NCI-H345 treated with DMSO at 0.1 percent for 48 hours (cell line): Measurements from ENCODE around the gene DRD3.

Source experiments
- DNase-seq: peaks from one replicate; lab custom pipeline; 2025; ENCODE audit not compliant: unreplicated experiment; lab: John Stamatoyannopoulos, UW

Gene DRD3

DNA sequence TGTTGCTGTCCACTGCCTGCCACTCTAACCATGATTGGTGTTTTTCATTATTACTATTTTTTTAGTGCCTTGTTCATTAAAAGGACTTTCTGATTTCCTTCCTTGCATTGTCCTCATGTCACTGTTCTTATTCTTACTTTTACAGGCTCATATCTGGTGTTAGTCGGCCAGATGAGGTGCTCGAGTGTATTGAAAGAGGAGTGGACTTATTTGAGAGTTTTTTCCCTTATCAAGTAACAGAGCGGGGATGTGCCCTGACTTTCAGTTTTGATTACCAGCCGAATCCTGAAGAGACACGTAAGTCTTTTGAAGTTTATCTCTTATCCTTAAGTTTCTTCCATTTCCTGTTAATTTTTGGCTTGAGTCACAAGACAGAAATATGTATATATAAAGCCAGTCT, 99.1 kb downstream of the DRD3 start:
- DNase-seq: no peak

DNA sequence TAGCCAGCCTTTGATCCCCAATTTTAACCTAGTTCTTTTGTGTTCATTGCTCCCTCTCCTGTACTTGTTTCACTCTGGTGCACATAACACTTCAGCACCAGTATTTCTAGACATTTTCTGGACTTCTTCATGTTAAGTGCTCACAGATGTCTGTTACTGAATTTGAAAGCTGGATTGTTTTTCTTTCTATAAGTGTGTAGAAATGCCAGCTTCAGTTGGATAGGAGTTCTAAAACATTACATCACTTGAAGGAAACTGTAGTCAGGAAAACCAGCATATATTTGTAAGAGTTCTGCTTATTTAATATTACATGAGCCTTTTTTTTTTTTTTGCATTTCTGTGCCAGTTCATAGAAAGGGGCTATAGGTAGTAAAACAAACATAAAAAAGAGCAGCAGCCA, 100.7 kb downstream of the DRD3 start:
- DNase-seq: no peak
